ENCODE results near the gene PROSER3. TPM values are rescaled to one million over a fixed set of nuclear protein-coding genes. Genes with fewer than 3 reads are reported as not detected.

The PROSER3 gene
- total and polyA plus RNA-seq, 2 donors (not counting 3 experiments of a cell fraction or from before 2014, with no cell fraction given): 18.3 to 28.3 TPM

DNA sequence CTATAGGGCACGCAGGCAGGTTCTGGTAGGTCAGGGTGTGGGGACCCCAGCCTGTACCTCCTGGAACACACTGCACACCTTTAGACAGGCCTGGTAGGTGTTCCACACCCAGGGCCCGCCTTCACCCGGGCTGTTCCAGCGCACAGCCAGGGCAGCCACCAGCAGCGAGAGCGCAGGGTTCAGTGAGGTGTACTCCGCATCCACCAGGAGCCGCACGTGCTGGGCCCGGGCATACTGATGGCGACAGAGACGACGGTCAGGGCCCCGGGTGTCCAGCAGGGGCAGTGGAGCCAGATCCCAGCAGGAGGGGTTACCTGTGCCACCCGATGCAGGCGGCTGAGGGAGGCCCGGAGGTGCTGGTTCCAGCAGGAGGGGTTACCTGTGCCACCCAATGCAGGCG, 48.6 kb downstream of the PROSER3 start:
- Histone ChIP-seq H3K27me3 (ENCODE audit: control insufficient read depth in 2 of 2, insufficient read depth in 2 of 2, low read length in 2 of 2) (peaks cover 2 to 3% of the 10 kb centered on the region in 2 experiments), H3K79me2 (ENCODE audit: control insufficient read depth, insufficient read depth, low read length) (no peaks in the 10 kb centered on the region), H3K9me1 (replicated peaks; ENCODE audit: control insufficient read depth, extremely low read depth, insufficient read depth, low read length) (no peaks in the 10 kb centered on the region), H3K36me3 (ENCODE audit: control insufficient read depth in 2 of 2, extremely low read depth in 1 of 2, insufficient read depth in 2 of 2, low read length in 2 of 2) (no peaks in the 10 kb centered on the region), H3K4me1 (ENCODE audit: control insufficient read depth, extremely low read depth, insufficient read depth, low read length) (no peaks in the 10 kb centered on the region), H3K9me3 (replicated peaks; ENCODE audit: control insufficient read depth, insufficient read depth, low read length) (no peaks in the 10 kb centered on the region), H3K4me2 (ENCODE audit: insufficient read depth, low read length) (no peak overlapping the region), H3K27ac (ENCODE audit: insufficient read depth, low read depth, low read length) (no peak overlapping the region), H2AFZ (ENCODE audit: low read depth, low read length) (no peak overlapping the region), H3K4me3 (replicated peaks in 1 of 3; ENCODE audit: insufficient read depth in 1 of 3, low read depth in 1 of 3, low read length in 3 of 3) (no peak overlapping the region), H4K20me1 (replicated peaks; ENCODE audit: control insufficient read depth, extremely low read depth, insufficient read depth, low read length) (no peaks in the 10 kb centered on the region), H3K9ac (replicated peaks; ENCODE audit: extremely low read depth, insufficient read depth, low read length) (no peak overlapping the region)
- FAIRE-seq: no peak
- no peak for DNase-seq (ENCODE audit: low read depth, low spot score)
- dilution Hi-C loops (cut with MboI; ENCODE audit: extremely low pct_ligation_motif_present, low sequenced_read_pairs) (no loop called here), intact Hi-C loops (cut with micrococcal nuclease) (no loop called here)
- TF ChIP-seq CTCF (IDR thresholded peaks at IDR 0.05; ENCODE audit: extremely low read depth in 1 of 2, insufficient read depth in 1 of 2, low read depth in 1 of 2, low read length in 2 of 2) (no peak), GATA2 (IDR thresholded peaks at IDR 0.05; ENCODE audit: insufficient read depth, insufficient read length, low read depth, low read length) (no peak), JUN (IDR thresholded peaks at IDR 0.05; ENCODE audit: borderline replicate concordance, insufficient read depth, insufficient read length, low read depth) (no peak), MYC (IDR thresholded peaks at IDR 0.05; ENCODE audit: low read depth, low read length) (no peak), EZH2 (IDR thresholded peaks at IDR 0.05; ENCODE audit: borderline replicate concordance, low read depth, low read length, severe bottlenecking) (no peak), POLR2A (IDR thresholded peaks at IDR 0.05; ENCODE audit: low read depth, low read length) (no peak), FOS (IDR thresholded peaks at IDR 0.05; ENCODE audit: borderline replicate concordance, insufficient read depth, low read length) (no peak), POLR2AphosphoS5 (IDR thresholded peaks at IDR 0.05; ENCODE audit: insufficient read depth, low read depth, low read length) (no peak)
- TF ChIP-seq, protein P1, sequence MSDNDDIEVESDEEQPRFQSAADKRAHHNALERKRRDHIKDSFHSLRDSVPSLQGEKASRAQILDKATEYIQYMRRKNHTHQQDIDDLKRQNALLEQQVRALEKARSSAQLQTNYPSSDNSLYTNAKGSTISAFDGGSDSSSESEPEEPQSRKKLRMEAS (IDR thresholded peaks at IDR 0.05; ENCODE audit: insufficient read depth, insufficient read length): no peak
- ChIA-PET POLR2A (no interaction called here), CTCF (no interaction called here)
- no TSS peak for BruUV-seq (replicated peaks)
